ENCODE results near the gene SHISAL2B.

Gene SHISAL2B

GRCh38 chr5:64742411-64742810 lies 52.1 kb downstream of the SHISAL2B start:
- Histone ChIP-seq H3K79me2 (ENCODE audit: insufficient read depth, low read length) (no peaks in the 10 kb centered on the region), H3K9ac (ENCODE audit: low read length) (no peak overlapping the region), H3K9me3 (ENCODE audit: insufficient read depth, low read length) (no peaks in the 10 kb centered on the region), H3F3A (ENCODE audit: insufficient read depth) (no peaks in the 10 kb centered on the region), H3K4me2 (ENCODE audit: low read depth, low read length, poor library complexity, severe bottlenecking) (no peak overlapping the region), H3K27ac (ENCODE audit: low read depth, low read length) (no peak overlapping the region), H3K9me2 (replicated peaks; ENCODE audit: insufficient read depth, low read length) (no peaks in the 10 kb centered on the region), H2AFZ (ENCODE audit: low read depth, low read length, severe bottlenecking) (no peak overlapping the region), H4K20me1 (ENCODE audit: low read depth, low read length) (no peaks in the 10 kb centered on the region), H3K27me3 (ENCODE audit: low read length) (no peaks in the 10 kb centered on the region), H3K4me3 (ENCODE audit: insufficient read depth, low read length, poor library complexity, severe bottlenecking) (no peak overlapping the region), H3K36me3 (ENCODE audit: low read length) (peaks cover 8% of the 10 kb centered on the region; the same call in 1 of the 2 replicates)
- no peak for TF ChIP-seq EZH2phosphoT487 (conservative IDR thresholded peaks at IDR 0.05; ENCODE audit: low read length)
- TF ChIP-seq, protein P1, sequence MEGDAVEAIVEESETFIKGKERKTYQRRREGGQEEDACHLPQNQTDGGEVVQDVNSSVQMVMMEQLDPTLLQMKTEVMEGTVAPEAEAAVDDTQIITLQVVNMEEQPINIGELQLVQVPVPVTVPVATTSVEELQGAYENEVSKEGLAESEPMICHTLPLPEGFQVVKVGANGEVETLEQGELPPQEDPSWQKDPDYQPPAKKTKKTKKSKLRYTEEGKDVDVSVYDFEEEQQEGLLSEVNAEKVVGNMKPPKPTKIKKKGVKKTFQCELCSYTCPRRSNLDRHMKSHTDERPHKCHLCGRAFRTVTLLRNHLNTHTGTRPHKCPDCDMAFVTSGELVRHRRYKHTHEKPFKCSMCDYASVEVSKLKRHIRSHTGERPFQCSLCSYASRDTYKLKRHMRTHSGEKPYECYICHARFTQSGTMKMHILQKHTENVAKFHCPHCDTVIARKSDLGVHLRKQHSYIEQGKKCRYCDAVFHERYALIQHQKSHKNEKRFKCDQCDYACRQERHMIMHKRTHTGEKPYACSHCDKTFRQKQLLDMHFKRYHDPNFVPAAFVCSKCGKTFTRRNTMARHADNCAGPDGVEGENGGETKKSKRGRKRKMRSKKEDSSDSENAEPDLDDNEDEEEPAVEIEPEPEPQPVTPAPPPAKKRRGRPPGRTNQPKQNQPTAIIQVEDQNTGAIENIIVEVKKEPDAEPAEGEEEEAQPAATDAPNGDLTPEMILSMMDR (IDR thresholded peaks at IDR 0.05; ENCODE audit: insufficient read depth, low read length, poor library complexity, severe bottlenecking) = no peak

DNA sequence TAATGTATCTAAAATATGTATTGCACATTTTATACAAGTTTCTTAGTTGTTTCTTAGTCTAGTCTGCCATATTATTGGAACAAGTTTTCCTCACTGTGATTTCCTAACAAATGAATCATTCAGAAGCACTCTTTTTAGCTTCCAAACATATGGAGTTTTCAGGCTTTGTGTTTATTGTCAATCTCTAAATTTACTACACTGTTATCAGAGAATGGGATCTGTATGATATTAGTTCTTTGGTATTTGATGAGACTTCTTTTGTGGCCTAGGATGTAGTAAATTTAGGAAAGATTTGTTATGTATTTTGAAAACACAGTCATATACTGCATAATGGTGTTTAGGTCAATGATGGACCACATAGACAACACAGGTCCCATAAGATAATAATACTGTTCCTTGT lies 52.5 kb downstream of the SHISAL2B start:
- no peak overlapping the region for H3K9ac ChIP-seq (ENCODE audit: low read length)
- no peak overlapping the region for H3K4me2 ChIP-seq (ENCODE audit: low read depth, low read length, poor library complexity, severe bottlenecking)
- no peak overlapping the region for H3K4me3 ChIP-seq (ENCODE audit: insufficient read depth, low read length, poor library complexity, severe bottlenecking)
- TF ChIP-seq EZH2phosphoT487 (conservative IDR thresholded peaks at IDR 0.05; ENCODE audit: low read length) = no peak
- TF ChIP-seq, protein P1 (IDR thresholded peaks at IDR 0.05; ENCODE audit: insufficient read depth, low read length, poor library complexity, severe bottlenecking) = no peak
- H3K9me2 ChIP-seq (replicated peaks; ENCODE audit: insufficient read depth, low read length) = no peaks in the 10 kb centered on the region
- H3K9me3 ChIP-seq (ENCODE audit: insufficient read depth, low read length) = no peaks in the 10 kb centered on the region
- H3F3A ChIP-seq (ENCODE audit: insufficient read depth) = no peaks in the 10 kb centered on the region
- H3K27me3 ChIP-seq (ENCODE audit: low read length) = no peaks in the 10 kb centered on the region
- H3K27ac ChIP-seq (ENCODE audit: low read depth, low read length) = no peak overlapping the region
- H3K79me2 ChIP-seq (ENCODE audit: insufficient read depth, low read length) = no peaks in the 10 kb centered on the region
- H2AFZ ChIP-seq (ENCODE audit: low read depth, low read length, severe bottlenecking) = no peak overlapping the region
- no peaks in the 10 kb centered on the region for H4K20me1 ChIP-seq (ENCODE audit: low read depth, low read length)
- H3K36me3 ChIP-seq (ENCODE audit: low read length) = peaks cover 6% of the 10 kb centered on the region; the same call in 1 of the 2 replicates

GRCh38 chr5:64744914-64745313 lies 54.6 kb downstream of the SHISAL2B start:
- Histone ChIP-seq H3K4me2 (ENCODE audit: low read depth, low read length, poor library complexity, severe bottlenecking) (no peak overlapping the region), H3K9me2 (replicated peaks; ENCODE audit: insufficient read depth, low read length) (no peaks in the 10 kb centered on the region), H3K9me3 (ENCODE audit: insufficient read depth, low read length) (no peaks in the 10 kb centered on the region), H3K36me3 (ENCODE audit: low read length) (no peaks in the 10 kb centered on the region), H3K4me3 (ENCODE audit: insufficient read depth, low read length, poor library complexity, severe bottlenecking) (no peak overlapping the region), H2AFZ (ENCODE audit: low read depth, low read length, severe bottlenecking) (no peak overlapping the region), H3K27ac (ENCODE audit: low read depth, low read length) (no peak overlapping the region), H3K79me2 (ENCODE audit: insufficient read depth, low read length) (no peaks in the 10 kb centered on the region), H4K20me1 (ENCODE audit: low read depth, low read length) (no peaks in the 10 kb centered on the region), H3K9ac (ENCODE audit: low read length) (no peak overlapping the region), H3K27me3 (ENCODE audit: low read length) (no peaks in the 10 kb centered on the region), H3F3A (ENCODE audit: insufficient read depth) (no peaks in the 10 kb centered on the region)
- no peak for TF ChIP-seq EZH2phosphoT487 (conservative IDR thresholded peaks at IDR 0.05; ENCODE audit: low read length)
- TF ChIP-seq, protein P1 (IDR thresholded peaks at IDR 0.05; ENCODE audit: insufficient read depth, low read length, poor library complexity, severe bottlenecking) = no peak

All from SU-DHL-6 (cell line).